A549 treated with AZD9567 at 1 μM for 4 hours (cell line): Measurements from ENCODE around the gene COA5. TPM values are rescaled to one million over a fixed set of nuclear protein-coding genes. Genes with fewer than 3 reads are reported as not detected.

ENCODE experiments used
- total RNA-seq: library from RNA; stranded (reverse); fragments of 200-300 nt; extraction: Qiagen RNA extraction; gene quantifications from 5 replicates; pipeline ENCODE4 v1.2.3, GENCODE V29; 2022; ENCODE audit not compliant: insufficient read depth

The COA5 gene, protein sequence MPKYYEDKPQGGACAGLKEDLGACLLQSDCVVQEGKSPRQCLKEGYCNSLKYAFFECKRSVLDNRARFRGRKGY
- total RNA-seq: 24.3 to 32.4 TPM (median 26.4 TPM) in 5 replicates

DNA sequence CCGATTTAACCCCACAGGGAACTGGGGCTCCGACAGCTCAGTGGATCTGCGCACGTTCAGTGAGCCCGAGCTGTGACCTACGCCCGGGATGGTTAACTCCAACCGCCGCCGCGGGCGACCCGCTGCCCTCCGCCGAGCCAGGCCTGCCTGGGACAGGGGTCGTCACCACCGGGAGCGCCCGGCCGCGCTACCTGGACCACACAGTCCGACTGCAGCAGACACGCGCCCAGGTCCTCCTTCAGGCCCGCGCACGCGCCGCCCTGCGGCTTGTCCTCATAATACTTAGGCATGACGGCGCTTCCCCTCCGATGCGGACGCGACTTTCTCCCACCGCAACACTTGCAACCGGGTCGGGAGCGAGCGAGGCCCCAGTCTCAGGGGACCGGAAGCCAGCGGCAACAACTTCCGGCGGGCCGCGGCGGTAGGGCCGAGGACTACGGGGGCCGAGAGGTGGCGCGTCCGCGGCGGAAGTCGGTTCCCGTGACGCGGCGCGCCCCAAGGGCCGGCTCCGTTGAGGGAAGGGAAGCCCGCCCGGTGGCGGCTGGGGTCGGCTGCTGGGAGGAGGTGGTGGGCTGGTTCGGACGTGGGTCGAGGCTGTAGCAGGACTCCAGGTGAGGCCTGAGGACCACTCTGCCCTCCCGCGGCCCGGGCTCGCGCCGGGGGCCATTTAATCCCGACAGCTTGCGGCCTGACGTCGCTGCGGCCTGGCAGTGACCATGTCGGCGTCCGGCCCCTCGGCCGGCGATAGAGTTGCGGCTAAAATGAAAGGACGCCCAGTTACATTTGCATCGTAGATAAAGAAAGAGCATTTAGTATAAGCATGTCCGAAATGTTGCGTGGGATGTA is at the start of gene COA5, which contains the start of gene UNC50:
TSS of gene COA5 (minus strand) at position 397 of the 846 bp plus-strand sequence. CDS start at position 290, 107 bp downstream.
TSS of gene UNC50 (plus strand) at position 474 of the 846 bp plus-strand sequence. CDS start 1,171 bp downstream, outside the sequence.

Other genes with a start within 250 kb of the COA5 start
- gene INPP4A, start 163.7 kb downstream of the COA5 start, total RNA-seq: 7.2 to 10.9 TPM (median 9.7 TPM) in 5 replicates
- 39.4 to 42.7 TPM (median 39.7 TPM) in 5 replicates for gene UNC50, start 77 bp upstream of the COA5 start, total RNA-seq
- gene MGAT4A, start 122.6 kb upstream of the COA5 start, total RNA-seq: 1.8 to 2.9 TPM (median 2.4 TPM) in 5 replicates